SK-N-SH treated with all-trans-retinoic acid at 6 μM for 48 hours (cell line): ENCODE results near the gene CRHR1.

Experiments used
- CSRNP3 ChIP-seq: fragments of 250-450 bp; sonication (Bioruptor Pico); IDR thresholded peaks from 2 replicates; pipeline ENCODE4 v1.5.1; 2021; ENCODE audit warnings: mild to moderate bottlenecking, moderate library complexity
- ESRRG ChIP-seq: fragments of 250-450 bp; sonication (Bioruptor Pico); IDR thresholded peaks from 2 replicates; pipeline ENCODE4 v1.6.1; 2021; ENCODE audit warnings: mild to moderate bottlenecking
- GLIS3 ChIP-seq: fragments of 250-450 bp; sonication (Bioruptor Pico); IDR thresholded peaks from 2 replicates; pipeline ENCODE4 v1.5.0; 2020; ENCODE audit warnings: mild to moderate bottlenecking, moderate library complexity
- PPARA ChIP-seq: fragments of 250-450 bp; sonication (Bioruptor Pico); IDR thresholded peaks from 2 replicates; pipeline ENCODE4 v1.5.0; 2020; ENCODE audit warnings: mild to moderate bottlenecking, borderline replicate concordance
- RARB ChIP-seq: fragments of 250-450 bp; sonication (Bioruptor Pico); IDR thresholded peaks from 2 replicates; pipeline ENCODE4 v1.8.0; 2021; ENCODE audit warnings: mild to moderate bottlenecking, moderate library complexity
- SNAI2 ChIP-seq: fragments of 250-450 bp; sonication (Bioruptor Pico); IDR thresholded peaks from 2 replicates; pipeline ENCODE4 v1.5.0; 2020; ENCODE audit warnings: mild to moderate bottlenecking, moderate library complexity
- ZFP3 ChIP-seq: fragments of 250-450 bp; sonication (Bioruptor Pico); IDR thresholded peaks from 2 replicates; pipeline ENCODE4 v1.5.0; 2020; ENCODE audit warnings: mild to moderate bottlenecking, moderate library complexity
- ZFP30 ChIP-seq: fragments of 450-650 bp; formaldehyde crosslinking; IDR thresholded peaks from 2 replicates; pipeline ENCODE4 v1.5.0; 2022; ENCODE audit warnings: mild to moderate bottlenecking, moderate library complexity
- ZNF8 ChIP-seq: fragments of 450-650 bp; formaldehyde crosslinking; IDR thresholded peaks from 2 replicates; pipeline ENCODE4 v1.5.0; 2020; ENCODE audit warnings: mild to moderate bottlenecking, moderate library complexity

GRCh38 chr17:45756266-45756991 is 27.7 kb upstream of the CRHR1 start:
- TF ChIP-seq RARB (CRISPR knock-in tag): no peak
- no peak for TF ChIP-seq CSRNP3
- TF ChIP-seq ZNF8 (CRISPR knock-in tag): no peak
- no peak for TF ChIP-seq GLIS3 (CRISPR knock-in tag)
- TF ChIP-seq ESRRG: no peak
- TF ChIP-seq PPARA (CRISPR knock-in tag): no peak
- no peak for TF ChIP-seq SNAI2
- no peak for TF ChIP-seq ZFP30
- no peak for TF ChIP-seq ZFP3
